HG03196 (cell line): ENCODE data around the gene DFFA.
"Not testable (repeated sequence)": the region's sequence is repeated elsewhere in the genome, so short reads cannot be mapped to it uniquely, and the experiment has no call there.

Source experiments
- ATAC-seq: cut with Tn5 transposase; IDR thresholded peaks from one replicate; pipeline ENCODE4 v1.9.1; 2021; ENCODE audit not compliant: unreplicated experiment

The DFFA gene

GRCh38 chr1:10467078-10467477 lies 5.3 kb downstream of the DFFA start:
- ATAC-seq, result no peak

DNA sequence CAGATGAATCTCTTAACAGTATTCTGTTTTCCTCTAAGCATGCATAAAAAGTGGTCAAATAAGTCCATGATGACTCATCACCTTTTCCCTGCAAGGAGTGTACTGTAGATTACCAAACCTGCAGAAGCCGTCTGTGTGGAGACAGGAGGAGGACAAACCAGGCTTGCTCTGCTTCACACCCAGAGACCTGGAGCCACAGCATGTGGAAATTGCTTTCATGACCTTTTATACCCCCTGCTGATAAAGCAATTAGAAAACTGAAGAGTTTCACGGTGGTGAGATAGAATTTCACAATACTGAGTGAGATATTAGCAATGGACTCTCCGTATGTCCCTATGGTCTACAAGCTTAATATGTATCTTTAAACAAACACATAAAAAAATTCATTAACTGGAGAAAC lies 13.1 kb downstream of the DFFA start:
- no peak for ATAC-seq

GRCh38 chr1:10457875-10458274 lies 14.5 kb downstream of the DFFA start:
- ATAC-seq, result no peak

GRCh38 chr1:10457462-10457861 lies 14.9 kb downstream of the DFFA start:
- not testable (repeated sequence) for ATAC-seq

DNA sequence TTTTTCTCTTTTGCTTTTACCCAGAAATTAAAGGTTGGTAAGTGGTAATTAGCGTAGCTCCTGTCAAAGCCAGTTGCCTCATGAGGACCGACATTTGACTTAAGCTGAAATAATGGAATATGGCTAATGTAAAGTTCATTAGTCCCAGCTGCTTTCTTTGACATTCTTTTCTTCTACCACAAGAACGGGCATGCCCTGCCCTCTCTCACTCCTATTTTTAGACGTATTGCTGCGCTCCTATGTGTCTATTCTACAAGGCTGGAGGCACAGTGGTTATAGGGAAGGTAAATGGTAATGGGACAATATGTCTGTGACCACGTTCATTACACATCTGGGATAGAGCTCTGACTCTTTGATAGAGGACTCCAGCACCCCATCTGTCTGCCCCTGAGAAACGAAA lies 15.7 kb downstream of the DFFA start:
- no peak for ATAC-seq

DNA sequence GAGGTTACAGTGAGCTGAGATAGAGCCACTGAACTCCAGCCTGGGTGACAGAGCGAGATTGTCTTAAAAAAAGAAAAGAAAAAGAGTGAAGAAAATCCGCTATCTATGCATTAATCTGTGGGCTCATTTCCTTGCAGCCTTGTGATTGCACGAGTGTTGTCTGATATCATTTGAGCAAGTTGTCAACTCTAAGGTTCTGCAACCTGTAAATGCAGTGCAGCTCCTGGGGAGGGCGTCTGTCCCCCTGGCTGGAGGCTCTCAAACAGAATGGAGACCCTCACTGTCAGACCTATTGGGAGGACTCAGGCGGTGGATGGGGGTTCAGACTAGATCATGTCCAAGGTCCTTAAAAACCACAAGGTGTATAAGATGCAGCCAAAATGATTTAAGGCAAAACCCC lies 16.3 kb downstream of the DFFA start:
- no peak for ATAC-seq

DNA sequence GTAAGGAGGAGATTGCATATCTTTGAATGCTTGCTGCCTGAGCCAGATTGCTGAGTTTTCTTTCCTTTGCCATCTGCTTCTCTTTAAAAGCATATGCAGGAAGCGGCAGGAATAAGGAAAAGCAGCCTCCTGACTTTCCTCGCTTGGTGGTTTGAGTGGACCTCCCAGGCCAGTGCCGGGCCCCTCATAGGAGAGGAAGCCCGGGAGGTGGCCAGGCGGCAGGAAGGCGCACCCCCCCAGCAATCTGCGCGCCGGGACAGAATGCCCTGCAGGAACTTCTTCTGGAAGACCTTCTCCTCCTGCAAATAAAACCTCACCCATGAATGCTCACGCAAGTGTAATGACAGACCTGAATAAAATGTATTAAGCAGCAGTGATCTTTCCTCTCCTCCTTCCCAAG lies 21.0 kb downstream of the DFFA start:
- no peak for ATAC-seq

- no peak for ATAC-seq
Measured at GRCh38 chr1:10450836-10451235, 21.5 kb downstream of the DFFA start.

DNA sequence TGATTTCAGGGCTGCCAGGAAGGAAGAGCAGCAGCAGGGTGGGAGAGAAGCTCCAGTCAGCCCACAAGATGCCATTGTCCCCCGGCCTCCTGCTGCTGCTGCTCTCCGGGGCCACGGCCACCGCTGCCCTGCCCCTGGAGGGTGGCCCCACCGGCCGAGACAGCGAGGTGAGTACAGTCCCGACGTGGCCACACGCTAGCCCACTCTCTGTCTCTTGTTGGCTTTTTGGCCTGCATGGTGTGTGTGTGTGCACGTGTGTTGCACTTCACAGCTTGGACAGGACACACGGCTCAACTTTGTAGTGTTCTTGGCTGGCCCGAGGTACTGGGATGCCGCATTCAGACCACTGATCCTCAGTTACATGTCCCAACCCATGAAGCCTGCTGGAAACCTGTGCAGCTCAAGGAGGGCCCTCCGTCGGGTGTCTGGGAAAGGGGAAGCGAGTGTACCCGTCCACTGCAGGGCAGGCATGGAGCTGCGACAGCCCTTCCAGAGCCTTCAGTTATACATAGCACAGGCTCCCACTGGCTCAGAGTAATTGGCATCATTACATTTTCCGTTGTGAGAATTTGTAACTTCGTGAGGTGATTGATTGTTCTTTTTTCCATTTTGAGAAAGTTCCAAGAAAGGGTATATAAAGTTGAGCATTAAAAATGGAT lies 22.0 kb downstream of the DFFA start:
- no peak for ATAC-seq

DNA sequence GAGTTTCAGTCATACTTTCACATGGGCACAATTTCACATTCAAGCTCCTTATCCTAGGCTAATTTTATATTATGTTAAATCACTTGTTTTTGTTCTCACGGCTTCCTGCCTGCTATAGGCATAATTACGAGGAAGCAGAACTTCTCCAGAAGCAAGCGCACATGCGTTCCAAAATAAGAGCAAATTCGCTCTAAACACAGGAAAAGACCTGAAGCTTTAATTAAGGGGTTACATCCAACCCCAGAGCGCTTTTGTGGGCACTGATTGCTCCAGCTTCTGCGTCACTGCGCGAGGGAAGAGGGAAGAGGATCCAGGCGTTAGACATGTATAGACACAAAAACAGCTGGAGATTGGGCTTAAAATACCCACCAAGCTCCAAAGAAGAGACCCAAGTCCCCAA lies 22.6 kb downstream of the DFFA start, which contains the start of gene CORT:
CORT (plus strand) TSS at position 281 of the 400 bp plus-strand sequence. CDS start 193 bp downstream, outside the sequence.
- ATAC-seq, result no peak

DNA sequence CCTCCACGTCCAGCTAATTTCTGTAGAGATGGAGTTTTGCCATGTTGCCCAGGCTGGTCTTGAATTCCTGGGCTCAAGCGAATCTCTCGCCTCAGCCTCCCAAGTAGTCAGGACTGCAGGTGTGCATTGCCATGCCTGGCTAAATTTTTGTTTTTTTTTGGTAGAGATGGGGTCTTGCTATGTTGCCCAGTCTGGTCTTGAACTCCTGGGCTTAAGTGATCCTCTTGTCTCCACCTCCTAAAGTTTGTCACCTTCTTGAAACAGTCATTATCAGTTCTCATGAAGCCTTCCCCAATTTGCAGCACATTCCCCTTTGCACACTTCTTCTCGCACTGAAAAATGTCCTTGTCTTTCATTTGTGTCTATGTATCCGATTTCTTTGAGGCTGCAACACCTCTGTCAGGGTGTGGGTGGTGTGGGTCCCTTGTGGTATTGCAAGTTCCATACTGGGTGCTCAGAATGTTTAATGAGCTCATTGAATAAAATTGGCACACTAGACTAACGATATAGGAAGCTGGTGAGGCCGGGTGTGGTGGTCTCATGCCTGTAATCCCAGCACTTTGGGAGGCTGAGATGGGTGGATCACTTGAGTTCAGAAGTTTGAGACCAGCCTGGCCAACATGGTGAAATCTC lies 25.4 kb downstream of the DFFA start:
- ATAC-seq, result no peak

- no peak for ATAC-seq
Measured at GRCh38 chr1:10444795-10445397, 27.4 kb downstream of the DFFA start.

- ATAC-seq, result no peak
Measured at GRCh38 chr1:10444248-10444647, 28.1 kb downstream of the DFFA start.

GRCh38 chr1:10440794-10441193 lies 31.5 kb downstream of the DFFA start:
- no peak for ATAC-seq

DNA sequence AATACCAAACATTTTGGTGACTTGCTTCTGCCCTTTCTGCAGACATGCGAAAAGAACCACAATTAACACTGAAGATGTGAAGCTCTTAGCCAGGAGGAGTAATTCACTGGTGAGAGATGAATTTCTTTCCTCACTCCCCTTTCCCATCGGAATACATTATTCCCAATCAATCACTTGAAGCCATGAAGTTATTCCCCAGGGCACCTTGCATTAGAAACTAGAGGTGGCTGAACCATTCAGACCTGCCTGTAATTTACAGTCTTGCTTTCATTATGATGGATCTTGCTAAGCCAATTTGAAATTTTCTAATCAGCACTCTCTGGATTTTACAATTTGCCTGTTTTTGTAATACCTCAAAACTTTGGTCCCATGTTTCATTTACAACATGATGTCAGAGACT lies 32.0 kb downstream of the DFFA start:
- ATAC-seq, result no peak

GRCh38 chr1:10438677-10439163 lies 33.6 kb downstream of the DFFA start:
- ATAC-seq, result no peak

DNA sequence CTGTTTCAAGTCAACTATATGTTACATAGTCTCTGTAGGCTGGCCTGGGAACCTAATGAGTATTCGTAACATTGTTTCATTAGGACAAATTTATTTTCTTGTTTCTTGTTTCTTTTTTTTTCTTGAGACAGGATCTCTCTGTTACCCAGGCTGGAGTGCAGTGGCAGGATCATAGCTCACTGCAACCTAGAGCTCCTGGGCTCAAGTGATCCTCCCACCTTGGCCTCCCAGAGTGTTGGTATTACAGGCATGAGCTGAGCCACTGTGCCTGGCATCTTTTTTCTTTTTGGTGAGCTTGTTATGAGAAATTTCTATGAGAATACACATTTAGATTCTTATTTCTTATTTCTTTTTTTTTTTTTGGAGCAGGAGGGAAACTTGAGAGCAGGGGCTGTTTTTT lies 35.3 kb downstream of the DFFA start:
- no peak for ATAC-seq

GRCh38 chr1:10434590-10434989 lies 37.7 kb downstream of the DFFA start:
- ATAC-seq, result no peak

DNA sequence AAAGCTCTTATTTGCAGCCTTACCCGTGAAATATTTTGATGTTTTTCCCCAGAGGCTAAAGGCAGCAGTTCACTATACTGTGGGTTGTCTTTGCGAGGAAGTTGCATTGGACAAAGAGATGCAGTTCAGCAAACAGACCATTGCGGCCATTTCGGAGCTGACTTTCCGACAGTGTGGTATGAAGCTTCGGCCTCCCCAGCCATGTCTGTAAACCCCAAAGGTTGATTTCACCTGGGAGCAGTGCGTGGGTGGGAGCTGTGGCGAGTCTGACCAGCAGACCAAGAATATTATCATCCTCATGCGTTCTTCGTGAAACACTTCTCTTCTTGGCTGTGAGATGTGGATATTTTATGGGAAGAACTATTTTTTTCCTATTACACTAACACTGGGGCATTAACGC lies 38.5 kb downstream of the DFFA start:
- no peak for ATAC-seq

DNA sequence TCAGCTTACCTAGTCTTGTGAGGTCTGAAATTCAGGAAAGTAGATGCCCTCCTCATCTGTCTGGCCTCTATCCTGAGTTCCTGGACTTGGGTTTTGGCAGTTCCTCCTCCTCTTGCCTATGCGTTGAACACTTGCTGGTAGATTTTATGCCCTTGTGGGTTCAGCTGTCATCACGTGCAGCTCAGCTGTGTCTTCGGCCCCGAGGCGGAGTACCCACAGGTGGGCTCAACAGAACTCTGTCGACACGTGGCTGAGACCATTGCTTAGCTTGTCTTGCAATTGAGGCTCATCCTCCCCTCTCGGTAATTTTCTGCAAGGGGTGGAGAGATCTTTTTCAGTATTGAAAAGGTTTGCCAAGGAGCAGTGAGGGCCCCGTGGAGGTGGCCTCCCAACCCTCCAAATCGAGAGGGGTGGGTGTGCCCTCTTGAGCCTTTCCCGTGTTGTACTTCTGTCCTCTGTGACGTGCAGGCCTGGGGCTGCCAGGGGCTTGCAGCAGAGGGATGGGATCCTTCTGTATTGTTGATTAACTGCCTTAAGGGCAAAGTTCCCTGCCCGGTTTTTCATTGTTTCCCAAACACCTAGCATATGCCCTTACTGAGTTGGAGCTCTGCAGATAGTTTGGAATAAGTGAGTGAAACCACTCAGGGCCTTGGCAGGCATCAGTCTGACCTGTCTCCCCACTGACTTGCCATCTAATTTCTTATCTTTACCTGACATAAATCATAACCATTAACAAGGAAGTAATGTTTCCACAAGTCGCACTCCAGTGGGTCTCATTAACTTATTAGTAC lies 39.2 kb downstream of the DFFA start:
- ATAC-seq, result no peak

- ATAC-seq, result no peak
Measured at GRCh38 chr1:10431070-10431730, 41.1 kb downstream of the DFFA start.
